Type B pancreatic cell (in vitro differentiated cells): ENCODE data around the gene DAZAP1. TPM values are rescaled to one million over a fixed set of nuclear protein-coding genes. Genes with fewer than 3 reads are reported as not detected.

Source experiments
- DNase-seq: peaks from one replicate; pipeline ENCODE4 v3.0.0; 2021; ENCODE audit warnings: mixed read lengths; ENCODE audit not compliant: unreplicated experiment; ENCODE audit errors: extremely low spot score
- H3K27ac Mint-ChIP-seq: 2 replicates; pipeline ENCODE4 v1.8.0; 2021; ENCODE audit warnings: mild to moderate bottlenecking, mixed read lengths
- H3K27me3 Mint-ChIP-seq: 2 replicates; pipeline ENCODE4 v1.8.0; 2021; ENCODE audit warnings: mixed read lengths
- H3K36me3 Mint-ChIP-seq: 2 replicates; pipeline ENCODE4 v1.8.0; 2021; ENCODE audit warnings: mixed read lengths
- H3K4me1 Mint-ChIP-seq: one replicate; pipeline ENCODE4 v1.8.0; 2021; ENCODE audit warnings: mixed read lengths; ENCODE audit not compliant: unreplicated experiment
- H3K4me3 Mint-ChIP-seq: 2 replicates; pipeline ENCODE4 v1.8.0; 2021; ENCODE audit warnings: mild to moderate bottlenecking, mixed read lengths
- H3K9me3 Mint-ChIP-seq: 2 replicates; pipeline ENCODE4 v1.8.0; 2021; ENCODE audit warnings: mixed read lengths
- CTCF ChIP-seq: fragments of 200-600 bp; sonication (generic); conservative IDR thresholded peaks from 2 replicates; pipeline ENCODE4 v1.5.0; 2021; ENCODE audit warnings: antibody characterized with exemption, mild to moderate bottlenecking
- total RNA-seq: library from RNA; stranded (reverse); gene quantifications from 2 replicates; pipeline ENCODE4 v1.2.1, GENCODE V29; 2021; ENCODE audit warnings: low replicate concordance

The DAZAP1 gene
- total RNA-seq, 1 donor from 2014 or later: 124 TPM

GRCh38 chr19:1460033-1460995 is 52.9 kb downstream of the DAZAP1 start:
- H3K27ac Mint-ChIP-seq: no peak overlapping the region
- no peaks in the 10 kb centered on the region for H3K4me1 Mint-ChIP-seq
- H3K36me3 Mint-ChIP-seq: no peaks in the 10 kb centered on the region
- no peak overlapping the region for H3K4me3 Mint-ChIP-seq
- H3K27me3 Mint-ChIP-seq: peaks cover 26% of the 10 kb centered on the region
- DNase-seq: no peak
- no peak for TF ChIP-seq CTCF
- no peaks in the 10 kb centered on the region for H3K9me3 Mint-ChIP-seq

- Mint-ChIP-seq H3K27me3 (peaks cover 26% of the 10 kb centered on the region), H3K4me3 (no peak overlapping the region), H3K4me1 (no peaks in the 10 kb centered on the region), H3K36me3 (no peaks in the 10 kb centered on the region), H3K9me3 (no peaks in the 10 kb centered on the region), H3K27ac (no peak overlapping the region)
- no peak for DNase-seq
- TF ChIP-seq CTCF: no peak
Observed at GRCh38 chr19:1461862-1462261, 54.5 kb downstream of the DAZAP1 start.

GRCh38 chr19:1465191-1466016 is 58.0 kb downstream of the DAZAP1 start:
- Mint-ChIP-seq H3K27me3 (peaks cover 16% of the 10 kb centered on the region), H3K36me3 (no peaks in the 10 kb centered on the region), H3K27ac (no peak overlapping the region), H3K4me3 (no peak overlapping the region), H3K9me3 (no peaks in the 10 kb centered on the region), H3K4me1 (no peaks in the 10 kb centered on the region)
- peak; percentile 66 for TF ChIP-seq CTCF
- DNase-seq: no peak

GRCh38 chr19:1466018-1466460 is 58.7 kb downstream of the DAZAP1 start:
- Mint-ChIP-seq H3K27me3 (peaks cover 17% of the 10 kb centered on the region), H3K4me3 (no peak overlapping the region), H3K9me3 (no peaks in the 10 kb centered on the region), H3K4me1 (no peaks in the 10 kb centered on the region), H3K36me3 (no peaks in the 10 kb centered on the region), H3K27ac (no peak overlapping the region)
- peak; percentile 10 for TF ChIP-seq CTCF
- DNase-seq: no peak

- Mint-ChIP-seq H3K36me3 (no peaks in the 10 kb centered on the region), H3K27me3 (peaks cover 23% of the 10 kb centered on the region), H3K4me1 (no peaks in the 10 kb centered on the region), H3K27ac (no peak overlapping the region), H3K4me3 (no peak overlapping the region), H3K9me3 (no peaks in the 10 kb centered on the region)
- TF ChIP-seq CTCF: no peak
- no peak for DNase-seq
Observed at GRCh38 chr19:1466461-1467214, 59.3 kb downstream of the DAZAP1 start.
